Activated CD4-positive, CD25-positive, alpha-beta regulatory T cell treated with anti-CD3 and anti-CD28 coated beads, Interleukin-2, amount 50 U/mL, for 24 hours (primary cell): ENCODE data around the gene KLK11.

Experiments used
- ATAC-seq, 2 donors: fragments of 150-1000 bp; cut with Tn5 transposase; one replicate each; pipeline ENCODE4 v1.10.0; 2021; ENCODE audit warnings: mild to moderate bottlenecking in 1 of 2, moderate library complexity in 1 of 2

Gene KLK11

GRCh38 chr19:51027126-51027806 is 850 bp upstream of the KLK11 start:
- no peak for ATAC-seq

GRCh38 chr19:51025809-51026553 is 435 bp downstream of the KLK11 start:
- ATAC-seq = no peak

GRCh38 chr19:51025401-51025800 is 1.0 kb downstream of the KLK11 start:
- ATAC-seq = no peak

- ATAC-seq = no peak
Observed at GRCh38 chr19:51024924-51025323, 1.5 kb downstream of the KLK11 start.

- ATAC-seq = no peak
Observed at GRCh38 chr19:51023946-51024345, 2.5 kb downstream of the KLK11 start.

DNA sequence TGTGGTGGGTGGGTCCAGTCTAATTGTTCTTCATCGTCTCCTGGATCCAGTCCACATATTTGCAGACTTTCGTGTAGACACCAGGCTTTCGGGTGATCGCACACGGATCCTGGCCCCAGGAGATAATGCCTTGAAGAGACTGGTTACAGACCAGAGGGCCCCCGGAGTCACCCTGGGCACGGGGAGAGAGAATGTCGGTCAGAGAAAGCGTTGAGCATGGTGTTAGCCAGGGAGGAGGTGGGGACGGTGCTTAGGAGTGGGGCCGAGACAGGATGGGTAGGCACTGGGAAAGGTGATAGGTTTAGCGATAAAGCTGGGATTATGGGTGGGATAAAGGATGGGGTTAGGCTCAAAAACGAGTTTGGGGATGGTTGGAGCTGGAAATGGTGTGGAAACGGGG is 3.9 kb downstream of the KLK11 start:
- no peak for ATAC-seq

DNA sequence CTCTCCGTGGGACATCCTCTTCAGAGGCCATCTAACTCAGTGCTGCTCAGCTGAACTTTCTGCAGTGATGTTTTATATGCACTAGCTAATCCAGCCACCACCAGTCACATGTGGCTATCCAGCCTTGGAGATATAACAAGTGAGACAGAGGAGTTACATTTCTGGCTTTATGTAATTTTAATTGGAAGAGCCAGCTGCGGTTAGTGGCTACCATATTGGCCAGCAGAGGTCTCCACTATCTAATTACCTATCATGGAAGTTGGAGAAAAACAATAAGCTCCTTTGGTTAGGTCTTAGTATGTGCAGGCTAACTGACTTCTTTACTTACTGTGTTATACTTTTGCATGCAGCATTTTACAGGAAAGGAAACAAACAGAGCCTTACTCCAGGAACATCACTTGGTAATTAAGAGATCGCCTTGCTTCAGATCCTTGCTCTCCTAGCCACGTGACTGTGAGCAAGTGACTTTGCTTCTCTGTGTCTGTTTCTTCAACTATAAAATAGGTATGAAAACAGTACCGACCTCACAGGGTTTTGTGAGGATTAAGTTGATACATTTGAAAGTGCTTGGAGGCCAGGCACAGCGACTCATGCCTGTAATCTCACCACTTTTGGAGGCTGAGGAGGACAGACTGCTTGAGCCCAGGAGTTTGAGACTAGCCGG is 5.3 kb downstream of the KLK11 start:
- no peak for ATAC-seq

DNA sequence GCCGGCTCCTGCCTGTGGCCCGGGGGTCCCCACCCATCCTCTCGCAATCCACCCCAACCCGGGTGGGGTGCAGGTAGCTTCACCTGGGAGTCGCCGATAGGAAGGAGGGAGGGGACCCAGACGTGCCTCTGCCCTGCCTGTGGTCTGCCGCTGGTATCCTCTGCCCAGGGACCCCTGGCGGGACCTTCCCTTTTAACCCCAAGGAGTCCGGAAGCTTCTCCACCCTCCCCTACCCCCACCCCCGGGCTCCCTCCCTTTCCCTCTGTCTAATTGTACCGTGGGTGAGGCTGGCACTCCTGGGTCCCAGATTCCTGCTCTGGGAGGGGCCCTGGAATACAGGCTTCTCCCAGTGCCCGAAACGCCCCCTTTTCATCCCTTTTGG is 6.9 kb downstream of the KLK11 start, which contains the start of gene KLK10:
Gene KLK10 (minus strand): TSS at position 166 of the 382 bp plus-strand sequence. CDS start 579 bp downstream, outside the sequence.
- no peak for ATAC-seq

DNA sequence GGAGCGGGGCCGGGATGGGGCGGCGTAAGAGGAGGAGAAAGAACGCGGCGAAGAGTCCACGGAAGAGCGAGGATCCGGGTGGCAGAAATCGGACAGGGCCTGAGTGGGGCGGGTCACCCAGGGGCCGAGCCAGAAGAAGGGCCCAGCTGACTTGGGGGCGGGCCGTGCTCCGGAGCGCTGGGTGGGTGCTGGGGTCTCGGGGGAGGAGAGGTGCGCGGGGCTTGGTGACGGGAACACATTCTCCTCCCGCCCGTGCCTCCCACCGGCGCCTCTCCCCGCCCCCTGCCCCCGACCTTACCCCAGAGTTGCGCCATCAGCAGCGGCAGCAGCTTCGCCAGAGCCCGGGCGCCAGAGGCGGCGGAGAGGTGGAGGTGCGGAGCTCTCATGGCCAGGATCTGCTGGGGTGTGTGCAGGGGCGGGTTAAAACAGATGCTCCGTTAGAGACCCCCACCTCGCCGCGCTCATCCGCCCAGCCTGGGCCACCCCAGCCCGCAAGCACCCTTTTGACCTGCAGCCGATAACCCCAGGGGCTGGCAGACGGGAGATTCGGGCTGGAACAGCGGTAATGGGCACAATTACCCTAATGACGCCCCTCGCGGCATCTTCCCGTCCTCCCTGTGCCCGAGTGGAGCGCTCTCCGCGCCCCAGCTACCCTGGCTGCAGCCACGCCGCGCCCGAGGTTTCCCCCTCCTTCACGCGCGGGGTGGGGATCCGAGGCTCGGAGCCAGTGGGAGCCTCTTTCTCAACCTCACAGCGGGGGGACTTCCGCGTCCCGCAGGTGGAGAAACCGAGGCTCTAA is 7.5 kb downstream of the KLK11 start:
- ATAC-seq = no peak

DNA sequence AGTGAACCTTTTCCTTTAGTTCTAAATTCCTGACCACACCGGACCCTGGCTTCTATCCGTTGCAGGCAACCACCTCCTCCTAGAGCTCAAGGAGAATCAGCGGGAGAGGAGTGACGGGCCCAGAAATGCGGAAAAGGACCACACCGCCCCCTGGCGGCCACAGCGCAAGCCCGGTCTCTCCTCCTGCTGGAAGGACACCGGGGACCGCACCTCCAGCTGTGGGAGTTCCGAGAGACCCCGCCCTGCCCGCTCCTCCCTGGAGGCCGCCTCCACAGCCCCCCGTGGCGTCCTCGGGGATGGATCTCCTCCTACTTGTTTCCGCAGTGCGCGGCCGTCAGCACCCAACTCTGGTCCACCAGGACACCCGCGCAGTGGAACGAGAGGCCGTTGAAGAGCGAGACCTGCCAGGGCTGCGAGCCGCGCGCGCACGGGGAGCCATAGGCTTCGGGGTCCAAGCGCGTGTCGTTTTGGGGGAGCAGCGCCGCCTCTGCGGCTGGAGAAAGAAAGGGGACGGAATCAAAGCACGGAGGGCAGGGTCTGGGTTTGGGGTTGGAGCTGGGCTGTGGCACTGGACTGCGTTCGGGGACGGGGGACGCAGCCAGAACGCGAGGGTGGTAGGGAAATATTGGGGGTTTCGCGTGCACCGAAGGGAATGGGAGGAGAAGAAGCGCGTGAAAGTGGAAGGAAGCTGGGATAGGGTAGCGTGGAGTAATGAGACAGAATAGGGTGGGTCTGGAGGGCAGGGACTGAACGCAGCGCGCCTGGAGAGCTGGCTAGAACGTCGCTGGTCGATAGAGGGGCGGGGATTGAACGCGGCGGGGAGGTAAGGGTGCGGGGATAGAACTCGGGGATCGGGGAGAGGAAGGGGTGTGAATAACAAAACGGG is 9.4 kb downstream of the KLK11 start:
- peak; percentile 46 to 49 for ATAC-seq

DNA sequence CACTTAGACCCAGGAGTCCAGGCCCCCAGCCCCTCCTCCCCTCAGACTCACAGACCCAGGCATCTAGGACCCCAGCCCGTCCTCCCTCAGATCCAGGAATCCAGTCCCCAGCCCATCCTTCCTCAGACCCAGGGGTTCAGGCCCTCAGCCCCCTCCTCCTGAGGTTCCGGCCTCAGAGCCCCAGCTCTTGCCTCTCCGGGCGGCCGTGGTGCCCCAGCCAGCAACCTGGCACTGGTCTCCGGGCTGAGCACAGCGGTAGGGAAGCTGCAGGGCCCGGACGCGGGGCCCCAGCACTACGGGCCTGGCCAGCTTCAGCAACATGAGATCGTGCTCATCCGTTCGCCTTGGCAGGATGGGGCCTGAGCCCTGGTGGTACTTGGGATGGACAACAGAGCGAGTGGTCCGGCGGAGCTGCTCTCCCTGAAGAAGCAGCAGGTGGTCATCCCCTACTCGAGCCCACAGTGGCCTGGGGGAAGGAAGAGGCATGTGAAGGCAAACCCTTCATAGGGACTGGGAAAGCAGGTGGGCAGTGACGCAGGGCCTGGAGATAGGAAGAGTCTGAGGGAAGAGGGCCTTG is 10.6 kb downstream of the KLK11 start:
- ATAC-seq = no peak

DNA sequence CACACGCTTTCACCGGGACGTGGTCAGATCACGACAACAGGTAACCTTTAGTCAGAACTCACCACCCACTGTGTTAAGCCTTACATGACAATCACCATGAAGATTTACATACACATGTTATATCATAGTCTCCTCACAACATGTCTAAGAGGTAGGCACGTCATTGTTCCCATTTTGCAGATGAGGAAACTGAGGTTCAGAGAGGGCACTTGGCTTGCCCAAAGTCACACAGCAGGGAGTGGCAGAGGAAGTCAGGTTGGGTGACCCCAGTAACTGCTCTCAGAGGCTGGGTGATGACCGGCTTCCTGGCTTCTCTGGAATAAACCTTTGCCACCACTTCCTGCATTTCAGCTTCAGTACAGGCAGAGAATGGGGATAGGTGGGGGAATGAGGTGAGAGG is 12.2 kb downstream of the KLK11 start:
- no peak for ATAC-seq

DNA sequence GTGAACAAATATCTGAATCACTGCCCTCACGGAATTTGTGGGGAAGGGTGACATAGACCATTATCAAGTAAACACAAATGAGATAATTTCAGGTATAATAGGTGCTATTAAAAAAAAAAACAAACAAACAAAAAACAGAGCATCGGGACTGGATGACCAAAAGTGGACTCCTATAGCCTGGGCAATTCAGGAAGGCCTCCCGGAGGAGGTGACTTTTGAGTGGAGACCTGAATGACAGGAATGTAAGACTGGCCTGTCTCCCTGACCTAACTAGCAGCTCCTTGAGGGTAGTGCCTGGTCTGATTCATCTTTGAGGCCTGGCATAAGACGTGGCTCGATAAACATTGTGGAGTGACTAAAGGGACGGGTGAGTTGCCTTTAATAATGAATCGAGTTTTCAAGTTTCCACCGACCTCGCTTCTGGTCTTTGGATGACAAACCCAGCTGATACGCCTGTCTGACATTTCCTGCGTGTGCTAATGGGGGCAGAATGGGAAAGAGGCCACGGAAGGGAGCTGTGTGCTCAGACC is 13.7 kb downstream of the KLK11 start:
- no peak for ATAC-seq

DNA sequence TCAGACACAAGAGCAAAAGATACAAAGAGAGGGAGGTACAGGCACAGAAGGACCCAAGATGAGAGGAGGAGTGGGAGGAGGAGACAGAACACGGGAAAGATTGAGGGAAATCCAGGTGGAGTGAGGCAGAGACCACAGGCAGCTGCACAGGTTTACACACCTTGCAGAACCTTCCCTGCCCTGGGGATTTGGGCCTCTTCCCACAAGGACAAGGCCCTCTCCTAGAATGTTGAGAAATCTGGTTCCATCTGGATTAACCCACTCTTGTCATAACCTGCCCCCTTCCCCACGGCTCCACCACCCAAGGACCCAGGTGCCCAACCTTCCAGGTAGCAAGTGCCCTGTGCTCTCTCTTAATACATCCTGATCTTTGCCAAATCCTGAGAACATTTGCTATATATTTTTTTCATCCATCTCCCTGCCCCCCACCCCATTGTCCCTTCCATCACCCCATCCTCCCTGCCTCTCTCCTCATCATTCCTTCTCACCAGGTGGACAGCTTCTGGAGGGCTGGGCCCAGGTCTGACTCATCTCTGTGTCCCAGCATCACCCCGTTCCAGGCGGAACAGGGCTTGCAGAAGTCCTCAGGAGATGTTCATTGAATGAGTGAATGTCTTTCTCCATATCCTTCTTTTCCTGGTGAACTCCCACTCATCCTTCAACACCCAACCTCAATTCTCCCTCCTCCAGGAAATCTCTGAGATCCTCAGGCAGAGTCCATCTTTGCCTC is 16.2 kb downstream of the KLK11 start:
- ATAC-seq = no peak

DNA sequence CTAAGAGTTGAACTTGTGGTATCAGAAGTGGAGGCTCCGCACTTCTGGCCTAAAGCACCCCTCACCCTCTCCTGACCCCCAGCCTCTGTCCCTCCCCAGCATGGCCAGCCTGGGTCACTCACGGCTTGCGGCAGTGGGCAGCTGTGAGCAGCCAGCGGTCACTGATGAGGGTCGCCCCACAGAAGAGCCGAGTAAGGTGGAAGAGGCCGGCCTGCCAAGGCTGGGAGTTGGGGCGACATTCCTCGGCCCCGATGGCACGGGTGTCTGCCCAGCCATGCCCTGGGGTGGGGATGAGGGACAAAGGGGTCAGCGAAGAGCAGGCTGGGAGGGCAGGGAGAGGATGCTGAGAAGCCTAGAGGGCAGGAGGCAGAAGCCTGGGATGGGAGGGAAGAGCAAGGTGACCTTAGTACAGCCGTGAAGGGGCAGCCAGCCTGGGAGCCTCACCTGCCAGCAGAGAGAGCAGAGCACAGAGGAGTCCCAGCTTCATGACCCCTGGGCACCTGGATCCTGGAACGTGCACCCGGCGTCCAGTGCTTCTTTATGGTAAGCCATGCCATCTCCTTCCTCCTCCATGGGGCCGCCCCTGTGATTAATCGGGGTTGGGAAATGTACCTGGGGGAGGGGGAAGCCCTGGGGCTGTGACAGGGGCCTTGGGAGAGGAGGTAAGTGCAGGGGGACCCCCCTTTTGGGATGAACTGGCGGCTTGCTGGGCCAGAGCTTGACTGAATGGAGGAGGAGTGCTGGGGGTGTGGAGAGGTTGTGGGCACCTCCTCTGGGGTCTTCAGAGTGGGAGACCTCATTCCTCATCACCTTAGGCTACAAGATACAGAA is 17.1 kb downstream of the KLK11 start:
- no peak for ATAC-seq

DNA sequence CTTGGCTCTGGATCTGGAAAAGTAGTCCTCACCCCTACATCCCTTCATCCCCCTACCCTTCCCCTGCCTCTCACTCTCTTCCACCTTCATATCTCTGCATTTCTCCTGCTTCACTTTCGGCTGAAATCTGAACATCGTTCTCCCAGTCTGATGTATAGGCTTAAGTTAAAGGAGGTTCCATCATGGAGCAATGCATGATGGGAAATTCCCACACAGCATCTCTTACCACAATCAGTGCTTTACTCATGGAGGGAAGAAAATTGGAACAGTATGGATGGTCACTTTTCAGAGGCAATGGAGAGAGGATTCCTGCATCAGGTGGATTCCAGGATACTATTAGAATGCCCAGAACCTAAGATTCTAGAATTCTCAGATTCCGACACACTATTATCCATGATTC is 18.9 kb downstream of the KLK11 start:
- ATAC-seq = no peak

DNA sequence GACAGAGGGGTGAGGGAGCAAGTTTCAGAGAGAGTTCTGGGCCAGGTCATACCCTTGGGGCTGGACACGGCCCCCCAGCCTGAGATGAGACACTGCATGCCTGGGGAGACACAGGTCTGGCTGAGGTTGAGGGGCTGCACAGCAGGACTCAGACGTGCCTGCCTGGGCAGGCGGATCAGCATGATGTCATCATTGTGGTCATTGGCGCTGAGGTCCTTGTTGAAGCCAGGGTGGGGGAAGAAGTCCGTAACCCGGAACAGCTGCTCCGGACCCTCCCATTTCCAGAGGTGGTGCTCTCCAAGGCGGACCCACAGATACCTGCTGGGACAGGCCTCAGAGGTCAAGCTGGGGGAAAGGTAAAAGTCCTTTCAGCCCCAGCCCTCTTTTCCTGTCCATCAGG is 20.0 kb downstream of the KLK11 start:
- ATAC-seq = no peak

DNA sequence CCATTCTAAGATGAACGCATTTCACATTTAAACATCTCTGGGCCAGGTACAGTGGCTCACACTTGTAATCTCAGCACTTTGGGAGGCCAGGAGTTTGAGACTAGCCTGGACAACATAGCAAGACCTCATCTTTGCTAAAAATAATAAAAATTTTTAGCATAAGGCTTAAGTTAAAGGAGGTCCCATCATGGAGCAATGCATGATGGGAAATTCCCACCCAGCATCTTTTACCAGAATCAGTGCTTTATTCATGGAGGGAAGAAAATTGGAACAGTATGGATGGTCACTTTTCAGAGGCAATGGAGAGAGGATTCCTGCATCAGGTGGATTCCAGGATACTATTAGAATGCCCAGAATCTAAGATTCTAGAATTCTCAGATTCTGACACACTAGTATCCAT is 21.2 kb downstream of the KLK11 start:
- ATAC-seq = no peak

DNA sequence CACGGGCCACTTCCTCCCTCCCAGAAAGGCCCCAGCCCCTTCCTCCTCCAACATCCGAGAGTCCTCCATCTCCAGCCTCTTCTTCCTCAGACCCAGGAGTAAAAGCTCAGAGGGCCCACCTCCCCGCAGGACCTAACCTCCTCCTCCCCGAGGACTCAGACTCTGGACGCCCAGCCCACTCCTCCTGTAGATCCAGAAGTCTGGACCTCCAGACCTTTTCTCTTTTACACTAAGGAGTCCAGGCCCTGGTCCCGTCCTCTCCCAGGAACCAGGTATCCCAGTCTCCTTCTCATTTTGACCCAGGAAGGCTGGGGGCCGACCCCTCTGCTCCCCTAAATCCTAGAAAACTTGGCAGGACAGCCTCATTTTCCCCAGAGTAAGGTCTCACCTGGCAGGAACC is 23.1 kb downstream of the KLK11 start:
- no peak for ATAC-seq
